H9 (cell line): ENCODE measurements around the gene SEPHS1. TPM values are rescaled to one million over a fixed set of nuclear protein-coding genes. Genes with fewer than 3 reads are reported as not detected.

ENCODE experiments used
- DNase-seq: peaks from one replicate; pipeline ENCODE4 v3.0.0-alpha.2; 2017
- H2AFZ ChIP-seq: one replicate; pipeline ENCODE4 v1.6.1; 2013; ENCODE audit warnings: mild to moderate bottlenecking, low read length, control low read depth, moderate library complexity
- H2AK5ac ChIP-seq: 2 replicates; pipeline ENCODE4 v1.6.1; 2013; ENCODE audit warnings: low read length, control low read depth, mixed read lengths; ENCODE audit not compliant: insufficient read length
- H2BK120ac ChIP-seq: one replicate; pipeline ENCODE4 v1.6.1; 2013; ENCODE audit warnings: low read depth, mild to moderate bottlenecking, low read length, control low read depth, inconsistent platforms; ENCODE audit not compliant: poor library complexity, severe bottlenecking
- H2BK12ac ChIP-seq: 2 replicates; pipeline ENCODE4 v1.6.1; 2013; ENCODE audit warnings: low read length, control low read depth, mixed read lengths, low read depth; ENCODE audit not compliant: insufficient read length
- H2BK15ac ChIP-seq: 2 replicates; pipeline ENCODE4 v1.6.1; 2013; ENCODE audit warnings: low read depth, low read length, control low read depth
- H2BK20ac ChIP-seq: one replicate; pipeline ENCODE4 v1.6.1; 2013; ENCODE audit warnings: low read depth, mild to moderate bottlenecking, low read length, control low read depth, inconsistent platforms; ENCODE audit not compliant: poor library complexity, severe bottlenecking
- H2BK5ac ChIP-seq: 2 replicates; pipeline ENCODE4 v1.6.1; 2013; ENCODE audit warnings: low read length, control low read depth, mixed read lengths; ENCODE audit not compliant: insufficient read length
- H3K14ac ChIP-seq: 2 replicates; pipeline ENCODE4 v1.6.1; 2013; ENCODE audit warnings: low read length, control low read depth; ENCODE audit not compliant: insufficient read depth
- H3K18ac ChIP-seq: 2 replicates; pipeline ENCODE4 v1.6.1; 2013; ENCODE audit warnings: low read depth, mild to moderate bottlenecking, mixed read lengths, low read length, control low read depth; ENCODE audit not compliant: insufficient read length
- H3K23ac ChIP-seq: 2 replicates; pipeline ENCODE4 v1.6.1; 2013; ENCODE audit warnings: low read length, control low read depth, mixed read lengths, low read depth; ENCODE audit not compliant: insufficient read length
- H3K23me2 ChIP-seq: 2 replicates; pipeline ENCODE4 v1.6.1; 2013; ENCODE audit warnings: low read depth, mild to moderate bottlenecking, mixed read lengths, low read length, control low read depth; ENCODE audit not compliant: insufficient read length, poor library complexity, severe bottlenecking
- H3K27ac ChIP-seq: 2 replicates; pipeline ENCODE4 v1.5.1; 2013; ENCODE audit warnings: low read length, control low read depth, mixed read lengths, low read depth; ENCODE audit not compliant: insufficient read length
- H3K27me3 ChIP-seq: 2 replicates; pipeline ENCODE4 v1.6.1; 2013; ENCODE audit warnings: low read length, control low read depth, inconsistent platforms; ENCODE audit not compliant: insufficient read depth
- H3K4ac ChIP-seq: 2 replicates; pipeline ENCODE4 v1.6.1; 2013; ENCODE audit warnings: low read depth, mild to moderate bottlenecking, control low read depth, inconsistent platforms, low read length, moderate library complexity
- H3K4me1 ChIP-seq: 2 replicates; pipeline ENCODE4 v1.6.1; 2013; ENCODE audit warnings: low read length, control low read depth, inconsistent platforms; ENCODE audit not compliant: insufficient read depth
- H3K4me2 ChIP-seq: 2 replicates; pipeline ENCODE4 v1.6.1; 2013; ENCODE audit warnings: low read length, control low read depth, mixed read lengths; ENCODE audit not compliant: insufficient read length, insufficient read depth
- H3K56ac ChIP-seq: 2 replicates; pipeline ENCODE4 v1.6.1; 2013; ENCODE audit warnings: low read depth, mild to moderate bottlenecking, mixed read lengths, low read length, control low read depth; ENCODE audit not compliant: insufficient read length
- H3K79me1 ChIP-seq: 2 replicates; pipeline ENCODE4 v1.6.1; 2013; ENCODE audit warnings: low read depth, mild to moderate bottlenecking, moderate library complexity, low read length, control low read depth, inconsistent platforms; ENCODE audit not compliant: insufficient read depth, poor library complexity, severe bottlenecking
- H3K79me2 ChIP-seq: 2 replicates; pipeline ENCODE4 v1.6.1; 2013; ENCODE audit warnings: low read length, control low read depth, inconsistent platforms; ENCODE audit not compliant: insufficient read depth
- H3K9ac ChIP-seq: 2 replicates; pipeline ENCODE4 v1.6.1; 2013; ENCODE audit warnings: low read length, control low read depth, mixed read lengths; ENCODE audit not compliant: insufficient read length; ENCODE audit errors: extremely low read depth
- H3K9me3 ChIP-seq: one replicate; pipeline ENCODE4 v1.6.1; 2013; ENCODE audit warnings: low read depth, low read length, inconsistent platforms; ENCODE audit not compliant: control insufficient read depth
- H3T11ph ChIP-seq: one replicate; pipeline ENCODE4 v1.6.1; 2013; ENCODE audit warnings: mild to moderate bottlenecking, low read length, control low read depth, inconsistent platforms
- H4K20me1 ChIP-seq: one replicate; pipeline ENCODE4 v1.6.1; 2013; ENCODE audit not compliant: control insufficient read depth, insufficient read length, insufficient read depth
- H4K5ac ChIP-seq: 2 replicates; pipeline ENCODE4 v1.6.1; 2013; ENCODE audit warnings: low read depth, mild to moderate bottlenecking, mixed read lengths, low read length, control low read depth; ENCODE audit not compliant: insufficient read length
- H4K8ac ChIP-seq: replicated peaks from 2 replicates; pipeline ENCODE4 v1.6.1; 2013; ENCODE audit warnings: low read length, control low read depth, mixed read lengths, low read depth; ENCODE audit not compliant: insufficient read length
- H4K91ac ChIP-seq: 2 replicates; pipeline ENCODE4 v1.6.1; 2013; ENCODE audit warnings: low read depth, mild to moderate bottlenecking, moderate library complexity, mixed read lengths, low read length, control low read depth; ENCODE audit not compliant: insufficient read length
- H3K27ac Mint-ChIP-seq, 3 experiments: 2 replicates in 2 of 3; 3 replicates in 1 of 3; pipeline ENCODE4 v1.8.0; 2020 to 2021; ENCODE audit warnings: mixed read lengths in 3 of 3, mild to moderate bottlenecking in 1 of 3, moderate library complexity in 1 of 3
- H3K27me3 Mint-ChIP-seq: 2 replicates; pipeline ENCODE4 v1.8.0; 2021; ENCODE audit warnings: low read depth, mild to moderate bottlenecking, moderate library complexity, mixed read lengths
- H3K36me3 Mint-ChIP-seq, 3 experiments: 2 replicates in 2 of 3; 3 replicates in 1 of 3; pipeline ENCODE4 v1.8.0; 2020 to 2021; ENCODE audit warnings: low read depth in 3 of 3, mixed read lengths in 3 of 3; ENCODE audit not compliant: insufficient read depth in 1 of 3
- H3K4me1 Mint-ChIP-seq, 2 experiments: 2 replicates each; pipeline ENCODE4 v1.8.0; 2020; ENCODE audit warnings: mixed read lengths in 2 of 2
- H3K4me3 Mint-ChIP-seq, 2 experiments: 2 replicates in 1 of 2; 3 replicates in 1 of 2; pipeline ENCODE4 v1.8.0; 2020 to 2021; ENCODE audit warnings: mild to moderate bottlenecking in 2 of 2, mixed read lengths in 2 of 2, moderate library complexity in 1 of 2
- H3K9me3 Mint-ChIP-seq, 2 experiments: 2 replicates in 1 of 2; 3 replicates in 1 of 2; pipeline ENCODE4 v1.8.0; 2020; ENCODE audit warnings: mild to moderate bottlenecking in 2 of 2, mixed read lengths in 2 of 2, moderate library complexity in 1 of 2
- CTCF ChIP-seq: fragments of 200-600 bp; sonication (generic); conservative IDR thresholded peaks from 3 replicates; pipeline ENCODE4 v1.8.0; 2021; ENCODE audit warnings: antibody characterized with exemption, mild to moderate bottlenecking
- WGBS: extraction: QIAGEN DNeasy Blood & Tissue Kit; methylation state at CpG from one replicate; pipeline ENCODE4 v1.1.7; 2013; ENCODE audit warnings: missing lambda C conversion rate, low lambda C conversion rate, mixed read lengths; ENCODE audit not compliant: insufficient read length; ENCODE audit errors: extremely low coverage; 5-methylcytosine and 5-hydroxymethylcytosine counted together
- total RNA-seq: library from RNA; stranded (reverse); gene quantifications from 2 replicates; pipeline ENCODE4 v1.2.1, GENCODE V29; 2021

Gene SEPHS1
- total RNA-seq, 1 experiment from 2014 or later: 366 TPM

- Histone ChIP-seq H2BK12ac (no peak overlapping the region), H3K9ac (no peak overlapping the region)
- WGBS: no CpG with 5 or more reads among the region's 4 CpGs
Measured at GRCh38 chr10:13366891-13367290, 18.8 kb upstream of the SEPHS1 start.

More at GRCh38 chr10:13366891-13367290, 18.8 kb upstream of the SEPHS1 start:
- H2AFZ ChIP-seq: no peak overlapping the region
- no peaks in the 10 kb centered on the region for H3K27me3 ChIP-seq
- TF ChIP-seq CTCF: no peak
- H2AK5ac ChIP-seq: no peak overlapping the region
- Mint-ChIP-seq H3K9me3 (no peaks in the 10 kb centered on the region), H3K4me1 (peaks cover 15 to 19% of the 10 kb centered on the region in 2 experiments), H3K27ac (no peak overlapping the region), H3K27me3 (peaks cover 2% of the 10 kb centered on the region; the same call in 1 of the 2 replicates), H3K36me3 (no peaks in the 10 kb centered on the region), H3K4me3 (no peak overlapping the region)
- H3K4me1 ChIP-seq: no peaks in the 10 kb centered on the region
- no peak overlapping the region for H2BK5ac ChIP-seq
- H3K23me2 ChIP-seq: no peaks in the 10 kb centered on the region
- no peak for DNase-seq
- no peak overlapping the region for H3K4me2 ChIP-seq
- H3T11ph ChIP-seq: no peak overlapping the region
- no peaks in the 10 kb centered on the region for H3K79me2 ChIP-seq
- H4K20me1 ChIP-seq: no peaks in the 10 kb centered on the region
- no peaks in the 10 kb centered on the region for H3K9me3 ChIP-seq
- no peak overlapping the region for H4K91ac ChIP-seq
- no peak overlapping the region for H3K4ac ChIP-seq
- H2BK20ac ChIP-seq: no peak overlapping the region
- no peak overlapping the region for H4K8ac ChIP-seq
- H3K14ac ChIP-seq: no peak overlapping the region
- no peak overlapping the region for H3K18ac ChIP-seq
- H2BK120ac ChIP-seq: no peak overlapping the region
- H4K5ac ChIP-seq: no peak overlapping the region
- H3K27ac ChIP-seq: no peak overlapping the region
- H3K23ac ChIP-seq: no peak overlapping the region
- H2BK15ac ChIP-seq: no peak overlapping the region
- no peaks in the 10 kb centered on the region for H3K79me1 ChIP-seq
- H3K56ac ChIP-seq: no peak overlapping the region
